NCI-H1417 treated with DMSO at 0.1 percent for 48 hours (cell line): Measurements from ENCODE around the gene APOL3.
A peak's percentile ranks its signal among the peaks of the same experiment; 100 is the strongest.
"Not testable (repeated sequence)": the region's sequence is repeated elsewhere in the genome, so short reads cannot be mapped to it uniquely, and the experiment has no call there.

Source experiments
- DNase-seq: peaks from one replicate; lab custom pipeline; 2025; lab: John Stamatoyannopoulos, UW

The APOL3 gene

GRCh38 chr22:36134182-36134581 lies 26.4 kb downstream of the APOL3 start:
- DNase-seq = no peak

- no peak for DNase-seq
Measured at GRCh38 chr22:36131907-36132306, 28.6 kb downstream of the APOL3 start.

GRCh38 chr22:36129486-36130388 lies 30.8 kb downstream of the APOL3 start:
- no peak for DNase-seq

GRCh38 chr22:36129071-36129470 lies 31.5 kb downstream of the APOL3 start:
- DNase-seq = no peak

GRCh38 chr22:36125994-36126531 lies 34.5 kb downstream of the APOL3 start:
- no peak for DNase-seq

- DNase-seq = no peak
Measured at GRCh38 chr22:36125434-36125833, 35.1 kb downstream of the APOL3 start.

- DNase-seq = no peak
Measured at GRCh38 chr22:36124666-36125065, 35.9 kb downstream of the APOL3 start.

- DNase-seq = peak; percentile 33
Measured at GRCh38 chr22:36123673-36124630, 36.6 kb downstream of the APOL3 start.

- not testable (repeated sequence) for DNase-seq
Measured at GRCh38 chr22:36120621-36121351, 39.8 kb downstream of the APOL3 start.

- DNase-seq = no peak
Measured at GRCh38 chr22:36117053-36117554, 43.5 kb downstream of the APOL3 start.

- no peak for DNase-seq
Measured at GRCh38 chr22:36116127-36116526, 44.4 kb downstream of the APOL3 start.

GRCh38 chr22:36113121-36113520 lies 47.4 kb downstream of the APOL3 start:
- no peak for DNase-seq

GRCh38 chr22:36111316-36111715 lies 49.2 kb downstream of the APOL3 start:
- no peak for DNase-seq

GRCh38 chr22:36110306-36110881 lies 50.2 kb downstream of the APOL3 start:
- DNase-seq = no peak

- no peak for DNase-seq
Measured at GRCh38 chr22:36107436-36107835, 53.1 kb downstream of the APOL3 start.

GRCh38 chr22:36106910-36107309 lies 53.6 kb downstream of the APOL3 start:
- DNase-seq = no peak

- no peak for DNase-seq
Measured at GRCh38 chr22:36104988-36105387, 55.6 kb downstream of the APOL3 start.

- DNase-seq = no peak
Measured at GRCh38 chr22:36104435-36104834, 56.1 kb downstream of the APOL3 start.

- no peak for DNase-seq
Measured at GRCh38 chr22:36103891-36104290, 56.7 kb downstream of the APOL3 start.

- no peak for DNase-seq
Measured at GRCh38 chr22:36102995-36103394, 57.6 kb downstream of the APOL3 start.

- no peak for DNase-seq
Measured at GRCh38 chr22:36101756-36102155, 58.8 kb downstream of the APOL3 start.
